HCT116 (cell line): ENCODE results near the gene OR2AT4. TPM values are rescaled to one million over a fixed set of nuclear protein-coding genes. Genes with fewer than 3 reads are reported as not detected.

Experiments used
- ATAC-seq: fragments of 200-7000 bp; cut with Tn5 transposase; 2 replicates; pipeline ENCODE4 v1.9.1; 2020; ENCODE audit warnings: mild to moderate bottlenecking, moderate library complexity
- BruUV-seq: library from RNA; stranded (reverse); fragments of 400-500 nt; replicated peaks from 2 replicates; lab custom pipeline; 2021; lab: Mats Ljungman, UMichigan
- CTCF ChIA-PET: fragments of 300-600 bp; sonication (Branson Sonifier 250); formaldehyde crosslinking; loops from one replicate; lab custom pipeline; 2021; ENCODE audit warnings: antibody characterized with exemption; lab: Charles Lee
- POLR2A ChIA-PET: fragments of 300-600, 350-600 bp; sonication (Branson Sonifier 250); formaldehyde crosslinking; loops from one replicate; lab custom pipeline; 2021; ENCODE audit warnings: antibody characterized with exemption; lab: Charles Lee
- RAD21 ChIA-PET, 2 experiments: fragments of 300-600 bp; sonication (Branson Sonifier 250); formaldehyde crosslinking; loops; one replicate each; lab custom pipeline; 2023; ENCODE audit warnings: low total read pairs in 2 of 2; ENCODE audit not compliant: uncharacterized antibody in 2 of 2, unreplicated experiment in 2 of 2, low non-redundant PET in 1 of 2; lab: Charles Lee
- DNase-seq: peaks from one replicate; pipeline ENCODE4 v3.0.0-alpha.2; 2010; ENCODE audit warnings: low read depth, low spot score
- H2AFZ ChIP-seq: fragments of 200-600 bp; shearing (Covaris generic), sonication (generic); 2 replicates; pipeline ENCODE4 v1.6.1; 2017; ENCODE audit warnings: low read depth, mixed run types, mixed read lengths, antibody characterized with exemption, low read length; ENCODE audit not compliant: poor library complexity, severe bottlenecking
- H3K27ac ChIP-seq: 2 replicates; pipeline ENCODE4 v1.5.1; 2012; ENCODE audit warnings: low read depth, low read length
- H3K27me3 ChIP-seq: fragments of 200-600 bp; sonication (generic); 2 replicates; pipeline ENCODE4 v1.6.1; 2016; ENCODE audit warnings: mixed run types, low read length, mixed read lengths; ENCODE audit not compliant: insufficient read depth
- H3K36me3 ChIP-seq, 2 experiments: fragments of 200-500 bp in 1 of 2; fragments of 200-600 bp in 1 of 2; sonication (Bioruptor generic) in 1 of 2; sonication (generic) in 1 of 2; 2 replicates each; pipeline versions ENCODE4 v1.5.1 to v1.6.1; 2014 to 2016; ENCODE audit warnings: low read length in 2 of 2, inconsistent platforms in 1 of 2, mixed read lengths in 1 of 2, mixed run types in 1 of 2; ENCODE audit not compliant: insufficient read depth in 2 of 2, control insufficient read depth in 1 of 2
- H3K4me1 ChIP-seq, 2 experiments: fragments of 200-600 bp in 1 of 2; sonication (generic) in 1 of 2; 2 replicates each; pipeline versions ENCODE4 v1.5.1 to v1.6.1; 2012 to 2017; ENCODE audit warnings: low read length in 2 of 2, inconsistent platforms in 1 of 2, mild to moderate bottlenecking in 1 of 2, mixed read lengths in 1 of 2, mixed run types in 1 of 2, moderate library complexity in 1 of 2; ENCODE audit not compliant: insufficient read depth in 2 of 2, control insufficient read depth in 1 of 2
- H3K4me2 ChIP-seq: fragments of 200-600 bp; sonication (generic); 2 replicates; pipeline ENCODE4 v1.6.1; 2017; ENCODE audit warnings: mixed run types, low read length, mixed read lengths
- H3K4me3 ChIP-seq, 2 experiments: fragments of 200-600 bp in 1 of 2; sonication (generic) in 1 of 2; replicated peaks in 1 of 2; 2 replicates each; pipeline ENCODE4 v1.5.1; 2011 to 2016; ENCODE audit warnings: low read length in 2 of 2, control low read depth in 1 of 2, low read depth in 1 of 2, mild to moderate bottlenecking in 1 of 2, mixed read lengths in 1 of 2, mixed run types in 1 of 2
- H3K79me2 ChIP-seq: fragments of 200-600 bp; sonication (generic); 2 replicates; pipeline ENCODE4 v1.6.1; 2017; ENCODE audit warnings: mild to moderate bottlenecking, mixed run types, low read length, moderate library complexity, mixed read lengths; ENCODE audit not compliant: insufficient read depth
- H3K9ac ChIP-seq: fragments of 200-600 bp; sonication (generic); 2 replicates; pipeline ENCODE4 v1.6.1; 2016; ENCODE audit warnings: low read length, mixed read lengths
- H3K9me2 ChIP-seq: fragments of 200-600 bp; sonication (generic), shearing (Covaris generic); 2 replicates; pipeline ENCODE4 v1.6.1; 2017; ENCODE audit warnings: mixed run types, mild to moderate bottlenecking, moderate library complexity; ENCODE audit not compliant: insufficient read depth
- H3K9me3 ChIP-seq, 2 experiments: fragments of 200-500 bp in 1 of 2; fragments of 200-600 bp in 1 of 2; sonication (Bioruptor generic) in 1 of 2; sonication (generic) in 1 of 2; 2 replicates each; pipeline ENCODE4 v1.6.1; 2014 to 2017; ENCODE audit warnings: low read length in 2 of 2, mixed read lengths in 2 of 2, inconsistent platforms in 1 of 2, low read depth in 1 of 2, mild to moderate bottlenecking in 1 of 2, mixed run types in 1 of 2, moderate library complexity in 1 of 2; ENCODE audit not compliant: control insufficient read depth in 1 of 2, insufficient read depth in 1 of 2
- H4K20me1 ChIP-seq: fragments of 200-600 bp; sonication (generic), shearing (Covaris generic); 2 replicates; pipeline ENCODE4 v1.6.1; 2017; ENCODE audit warnings: mixed run types, mild to moderate bottlenecking, moderate library complexity; ENCODE audit not compliant: insufficient read depth
- ATF3 ChIP-seq: IDR thresholded peaks from 2 replicates; pipeline ENCODE4 v1.6.1; 2012
- CBX3 ChIP-seq: IDR thresholded peaks from 2 replicates; pipeline ENCODE4 v1.6.1; 2012; ENCODE audit warnings: low read depth
- CEBPB ChIP-seq: IDR thresholded peaks from 2 replicates; pipeline ENCODE4 v1.6.1; 2012; ENCODE audit warnings: low read depth
- CTCF ChIP-seq, 3 experiments: fragments of 200-600 bp in 1 of 3; sonication (generic) in 1 of 3; IDR thresholded peaks in 2 of 3; conservative IDR thresholded peaks in 1 of 3; 2 replicates each; pipeline ENCODE4 v1.5.1; 2012 to 2017; ENCODE audit warnings: low read depth in 2 of 3, low read length in 2 of 3, antibody characterized with exemption in 1 of 3, borderline replicate concordance in 1 of 3, control low read depth in 1 of 3, mild to moderate bottlenecking in 1 of 3, mixed read lengths in 1 of 3, mixed run types in 1 of 3, moderate library complexity in 1 of 3; ENCODE audit not compliant: insufficient read depth in 1 of 3
- EGR1 ChIP-seq: IDR thresholded peaks from 2 replicates; pipeline ENCODE4 v1.6.1; 2012; ENCODE audit warnings: low read depth
- EZH2 ChIP-seq: fragments of 200-600 bp; sonication (generic); IDR thresholded peaks from 2 replicates; pipeline ENCODE4 v1.6.1; 2017; ENCODE audit warnings: antibody characterized with exemption, mixed run types
- EZH2phosphoT487 ChIP-seq: fragments of 200-600 bp; IDR thresholded peaks from 2 replicates; pipeline ENCODE4 v1.6.1; 2018; ENCODE audit warnings: antibody characterized with exemption, borderline replicate concordance
- FOSL1 ChIP-seq: IDR thresholded peaks from 2 replicates; pipeline ENCODE4 v1.6.1; 2012; ENCODE audit warnings: low read depth
- JUND ChIP-seq: IDR thresholded peaks from 2 replicates; pipeline ENCODE4 v1.6.1; 2012
- POLR2AphosphoS5 ChIP-seq: IDR thresholded peaks from 2 replicates; pipeline ENCODE4 v1.6.1; 2011; ENCODE audit warnings: mild to moderate bottlenecking, low read depth, low read length, moderate library complexity
- REST ChIP-seq: IDR thresholded peaks from 2 replicates; pipeline ENCODE4 v1.6.1; 2012; ENCODE audit warnings: low read depth
- SIN3A ChIP-seq: IDR thresholded peaks from 2 replicates; pipeline ENCODE4 v1.6.1; 2012; ENCODE audit warnings: low read depth
- SP1 ChIP-seq: IDR thresholded peaks from 2 replicates; pipeline ENCODE4 v1.6.1; 2012; ENCODE audit warnings: low read depth
- SRF ChIP-seq: IDR thresholded peaks from 2 replicates; pipeline ENCODE4 v1.6.1; 2012; ENCODE audit warnings: low read depth
- TCF7L2 ChIP-seq: IDR thresholded peaks from 2 replicates; pipeline ENCODE4 v1.7.0; 2011; ENCODE audit warnings: borderline replicate concordance, inconsistent platforms; ENCODE audit not compliant: insufficient read depth, insufficient read length; ENCODE audit errors: extremely low read depth
- YY1 ChIP-seq: IDR thresholded peaks from 2 replicates; pipeline ENCODE4 v1.6.1; 2011; ENCODE audit warnings: low read length, low read depth, moderate library complexity, mild to moderate bottlenecking; ENCODE audit not compliant: insufficient replicate concordance; ENCODE audit errors: extremely low read depth
- ZFX ChIP-seq: fragments of 450-650 bp; IDR thresholded peaks from 2 replicates; pipeline ENCODE4 v1.6.1; 2017
- intact Hi-C: fragments of 100-400 bp; cut with micrococcal nuclease; formaldehyde crosslinking; loops from 2 replicates; pipeline ENCODE4 v1.10.0; 2022
- total RNA-seq: library from RNA; stranded (reverse); gene quantifications from one replicate; pipeline ENCODE4 v1.2.1, GENCODE V29; 2021; ENCODE audit not compliant: unreplicated experiment
- TF ChIP-seq, protein P1 (sequence below): IDR thresholded peaks from 2 replicates; pipeline ENCODE4 v1.6.1; 2012

OR2AT4 gene
- total RNA-seq, 1 experiment from 2014 or later = not detected

DNA sequence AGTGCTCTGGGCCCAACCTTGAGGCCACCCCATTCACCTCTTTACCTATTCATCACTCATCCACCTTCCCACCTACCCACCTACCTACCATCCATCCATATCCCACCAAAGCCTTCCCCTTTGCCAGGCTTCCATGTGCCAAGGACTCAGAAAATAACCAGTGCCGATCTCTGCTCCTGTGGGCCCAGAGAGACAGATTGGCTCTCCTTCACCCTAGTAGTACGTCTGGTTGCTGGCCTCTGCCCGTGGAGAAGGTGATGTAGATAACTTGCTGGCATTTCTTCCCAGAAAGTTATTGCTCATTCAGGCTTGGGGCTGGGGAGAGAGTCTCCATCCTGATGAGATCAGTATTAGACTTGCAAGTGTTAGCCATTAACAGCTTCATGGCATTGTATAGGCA is 62.8 kb downstream of the OR2AT4 start (continued):
- TF ChIP-seq ATF3 = no peak
- no peak for TF ChIP-seq TCF7L2
- TF ChIP-seq JUND = no peak
- no peak for TF ChIP-seq CEBPB
- no peak for TF ChIP-seq POLR2AphosphoS5
- TF ChIP-seq SRF = no peak
- TF ChIP-seq REST = no peak
- no peak for TF ChIP-seq FOSL1

- ChIA-PET CTCF (interaction anchor here (0.7 to 3.5 kb wide), 5 partner anchors 9 to 216 kb away, joined by 3 to 17 read pairs (median 3); no protein-coding TSS in a partner anchor), POLR2A (no interaction called here), RAD21 (no interaction called here)
- no peak overlapping the region for H3K27ac ChIP-seq
- peaks cover 17 to 29% of the 10 kb centered on the region in 2 experiments for H3K4me1 ChIP-seq
- H3K9ac ChIP-seq = no peak overlapping the region
- H3K9me3 ChIP-seq = no peaks in the 10 kb centered on the region
- no peak for TF ChIP-seq SP1
- no peak for TF ChIP-seq SRF
- TF ChIP-seq, protein P1, sequence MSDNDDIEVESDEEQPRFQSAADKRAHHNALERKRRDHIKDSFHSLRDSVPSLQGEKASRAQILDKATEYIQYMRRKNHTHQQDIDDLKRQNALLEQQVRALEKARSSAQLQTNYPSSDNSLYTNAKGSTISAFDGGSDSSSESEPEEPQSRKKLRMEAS = no peak
- TF ChIP-seq ATF3 = no peak
- no peak for TF ChIP-seq ZFX
- no peak for TF ChIP-seq JUND
- no peak for TF ChIP-seq EZH2phosphoT487
- no peak for TF ChIP-seq CTCF (IDR thresholded peaks at IDR 0.05 in 2 of 3, conservative IDR thresholded peaks at IDR 0.05 in 1 of 3; ENCODE audit: borderline replicate concordance in 1 of 3, insufficient read depth in 1 of 3, low read depth in 2 of 3, low read length in 2 of 3)
- no peak for TF ChIP-seq EZH2
- no peak for TF ChIP-seq POLR2AphosphoS5
- TF ChIP-seq CBX3 = no peak
- no peak for TF ChIP-seq CEBPB
- TF ChIP-seq TCF7L2 = no peak
- TF ChIP-seq EGR1 = no peak
- TF ChIP-seq SIN3A = no peak
- no peak for TF ChIP-seq YY1
- no peaks in the 10 kb centered on the region for H3K9me2 ChIP-seq
- intact Hi-C loops = loop anchor here (2.0 kb wide), 1 partner anchor 104 kb away; no protein-coding TSS in a partner anchor
- DNase-seq (no peak), ATAC-seq (no peak)
- BruUV-seq = no TSS peak
- H4K20me1 ChIP-seq = no peaks in the 10 kb centered on the region
- H3K4me3 ChIP-seq = no peak overlapping the region
- H3K36me3 ChIP-seq = no peaks in the 10 kb centered on the region
- H3K27me3 ChIP-seq = no peaks in the 10 kb centered on the region
- no peaks in the 10 kb centered on the region for H3K79me2 ChIP-seq
- H2AFZ ChIP-seq = no peak overlapping the region
- H3K4me2 ChIP-seq = no peak overlapping the region
Observed at GRCh38 chr11:75032550-75032935, 64.1 kb downstream of the OR2AT4 start.
